DMS53 treated with DMSO at 0.1 percent for 48 hours (cell line): ENCODE measurements around the gene FANCD2OS.
A peak's percentile ranks its signal among the peaks of the same experiment; 100 is the strongest.
"Not testable (repeated sequence)": the region's sequence is repeated elsewhere in the genome, so short reads cannot be mapped to it uniquely, and the experiment has no call there.

Source experiments
- DNase-seq: peaks from one replicate; lab custom pipeline; 2025; ENCODE audit not compliant: unreplicated experiment; lab: John Stamatoyannopoulos, UW

Gene FANCD2OS

GRCh38 chr3:10108091-10108490, at the start of gene FANCD2OS:
FANCD2OS (minus strand) TSS chr3:10108255; CDS start chr3:10104774, 3,481 bp downstream.
- DNase-seq, result no peak

GRCh38 chr3:10157031-10157430, 49.0 kb upstream of the FANCD2OS start:
- DNase-seq, result no peak

- no peak for DNase-seq
Observed at GRCh38 chr3:10155658-10156057, 47.6 kb upstream of the FANCD2OS start.

DNA sequence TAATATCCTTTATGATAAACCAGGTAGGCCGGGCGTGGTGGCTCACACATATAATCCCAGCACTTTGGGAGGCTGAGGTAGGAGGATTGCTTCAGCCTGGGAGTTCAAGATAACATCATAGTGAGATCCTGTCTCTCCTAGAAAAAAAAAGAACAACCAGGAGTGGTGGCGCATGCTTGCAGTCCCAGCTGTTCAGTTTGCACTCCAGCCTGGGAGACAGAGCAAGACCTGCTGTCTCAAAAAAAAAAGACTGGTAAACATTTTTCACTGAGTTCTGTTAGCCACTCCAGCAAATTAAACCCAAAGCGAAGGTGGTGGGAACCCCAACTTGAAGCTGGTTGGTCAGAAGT, 47.0 kb upstream of the FANCD2OS start:
- no peak for DNase-seq

DNA sequence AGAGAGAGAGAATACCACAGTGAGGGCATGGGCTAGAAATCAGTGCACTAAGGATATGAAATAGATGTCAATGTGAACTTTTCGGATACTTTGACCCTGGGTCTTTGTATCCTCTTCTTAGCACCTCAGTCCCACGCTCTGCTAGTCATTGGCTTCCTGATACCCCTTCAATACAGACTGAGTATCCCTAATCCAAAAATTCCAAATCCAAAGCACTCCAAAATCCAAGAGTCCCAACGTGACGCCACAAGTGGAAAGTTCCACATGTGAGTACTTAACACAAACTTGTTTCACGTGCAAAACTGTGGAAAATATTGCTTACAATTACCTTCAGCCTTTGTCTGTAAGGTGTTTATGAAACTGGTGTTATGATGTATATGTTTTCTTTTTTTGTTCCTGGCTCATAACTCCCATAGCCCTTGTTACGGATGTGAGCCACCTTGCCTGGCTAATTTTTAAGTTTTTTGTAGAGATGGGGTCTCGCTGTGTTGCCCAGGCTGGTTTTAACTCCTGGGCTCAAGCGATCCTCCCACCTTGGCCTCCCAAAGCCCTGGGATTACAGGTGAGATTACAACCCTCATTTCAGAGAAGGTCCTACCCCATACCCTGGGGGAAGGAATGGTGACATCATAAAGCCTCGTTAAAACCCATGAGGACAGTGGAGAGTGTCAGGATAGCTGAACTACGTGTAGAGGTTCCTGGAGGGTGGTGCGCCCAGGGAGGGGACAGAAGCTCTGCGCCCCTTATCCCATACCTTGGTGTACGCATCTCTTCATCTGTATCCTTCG, 46.5 kb upstream of the FANCD2OS start:
- DNase-seq, result no peak

- DNase-seq, result no peak
Observed at GRCh38 chr3:10150987-10151386, 42.9 kb upstream of the FANCD2OS start.

DNA sequence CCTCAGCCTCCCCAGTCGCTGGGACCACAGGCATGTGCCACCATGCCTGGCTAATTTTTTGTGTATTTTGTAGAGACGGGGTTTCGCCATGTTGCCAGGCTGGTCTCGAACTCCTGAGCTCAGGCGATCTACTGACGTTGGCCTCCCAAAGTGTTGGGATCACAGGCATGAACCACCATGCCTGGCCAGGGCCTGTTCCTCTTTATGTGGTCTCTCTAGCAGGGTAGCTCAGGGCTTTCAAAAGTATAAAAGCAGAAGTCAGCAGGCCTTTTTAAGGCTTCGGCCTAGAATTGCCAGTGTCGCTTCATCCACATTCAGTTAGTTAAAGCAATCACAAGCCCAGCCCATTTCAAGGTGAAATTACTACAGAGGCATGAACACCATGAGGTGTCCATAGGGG, 41.2 kb upstream of the FANCD2OS start:
- no peak for DNase-seq

GRCh38 chr3:10145685-10146084, 37.6 kb upstream of the FANCD2OS start:
- DNase-seq, result no peak

- no peak for DNase-seq
Observed at GRCh38 chr3:10142707-10143560, 34.9 kb upstream of the FANCD2OS start.

DNA sequence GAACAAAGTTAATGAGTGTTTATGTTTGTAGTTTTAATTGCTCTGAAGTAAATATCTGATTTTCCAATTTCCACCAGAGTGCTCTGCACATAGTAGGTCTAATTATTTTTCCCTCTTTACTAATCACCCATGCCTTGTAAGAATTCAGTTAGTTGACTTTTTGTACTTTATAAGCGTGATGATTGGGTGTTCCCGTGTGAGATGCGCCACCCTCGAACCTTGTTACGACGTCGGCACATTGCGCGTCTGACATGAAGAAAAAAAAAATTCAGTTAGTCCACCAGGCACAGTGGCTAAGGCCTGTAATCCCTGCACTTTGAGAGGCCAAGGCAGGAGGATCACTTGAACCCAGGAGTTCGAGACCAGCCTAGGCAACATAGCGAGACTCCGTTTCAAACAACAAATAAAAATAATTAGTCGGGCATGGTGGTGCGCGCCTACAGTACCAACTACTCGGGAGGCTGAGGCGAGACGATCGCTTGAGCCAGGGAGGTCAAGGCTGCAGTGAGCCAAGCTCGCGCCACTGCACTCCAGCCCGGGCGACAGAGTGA, 33.0 kb upstream of the FANCD2OS start:
- no peak for DNase-seq

- no peak for DNase-seq
Observed at GRCh38 chr3:10137178-10137577, 29.1 kb upstream of the FANCD2OS start.

DNA sequence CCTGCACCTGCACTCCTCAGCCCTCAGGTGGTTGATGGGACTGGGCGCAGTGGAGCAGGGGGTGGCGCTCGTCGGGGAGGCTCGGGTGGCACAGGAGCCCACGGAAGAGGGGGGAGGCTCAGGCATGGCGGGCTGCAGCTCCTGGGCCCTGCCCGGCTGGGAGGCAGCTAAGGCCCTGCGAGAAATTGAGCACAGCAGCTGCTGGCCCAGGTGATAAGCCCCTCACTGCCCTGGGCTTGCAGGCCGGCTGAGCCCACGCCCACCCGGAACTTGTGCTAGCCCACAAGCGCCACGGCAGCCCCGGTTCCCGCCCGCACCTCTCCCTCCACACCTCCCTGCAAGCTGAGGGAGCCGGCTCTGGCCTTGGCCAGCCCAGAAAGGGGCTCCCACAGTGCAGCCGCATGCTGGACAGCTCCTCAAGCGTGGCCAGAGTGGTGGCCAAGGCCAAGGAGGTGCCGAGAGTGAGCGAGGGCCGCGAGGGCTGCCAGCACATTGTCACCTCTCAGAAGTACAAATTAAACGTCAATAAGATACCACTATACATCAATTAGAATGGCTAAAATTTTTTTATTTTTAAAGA, 28.5 kb upstream of the FANCD2OS start:
- DNase-seq, result no peak

- not testable (repeated sequence) for DNase-seq
Observed at GRCh38 chr3:10135872-10136271, 27.8 kb upstream of the FANCD2OS start.

DNA sequence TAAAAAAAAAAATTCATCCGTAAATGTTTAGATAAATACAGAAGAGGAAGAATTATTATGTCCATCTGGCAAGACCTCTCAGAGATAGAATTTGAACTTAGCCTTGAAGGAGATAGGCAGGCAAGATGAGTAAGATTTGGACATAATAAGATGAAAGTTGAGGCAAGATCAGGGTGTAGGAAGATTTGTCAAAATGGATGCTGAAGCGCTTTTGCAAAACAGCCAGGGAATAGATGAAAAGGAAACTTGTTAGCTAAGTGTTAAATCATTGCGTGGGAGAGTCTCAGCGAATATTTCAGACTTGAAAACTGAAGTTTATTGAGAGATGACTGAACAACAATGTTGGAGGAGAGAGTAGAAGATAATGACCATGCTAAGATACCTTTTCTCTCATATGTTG, 14.7 kb upstream of the FANCD2OS start:
- no peak for DNase-seq

GRCh38 chr3:10121064-10121463, 13.0 kb upstream of the FANCD2OS start:
- no peak for DNase-seq

DNA sequence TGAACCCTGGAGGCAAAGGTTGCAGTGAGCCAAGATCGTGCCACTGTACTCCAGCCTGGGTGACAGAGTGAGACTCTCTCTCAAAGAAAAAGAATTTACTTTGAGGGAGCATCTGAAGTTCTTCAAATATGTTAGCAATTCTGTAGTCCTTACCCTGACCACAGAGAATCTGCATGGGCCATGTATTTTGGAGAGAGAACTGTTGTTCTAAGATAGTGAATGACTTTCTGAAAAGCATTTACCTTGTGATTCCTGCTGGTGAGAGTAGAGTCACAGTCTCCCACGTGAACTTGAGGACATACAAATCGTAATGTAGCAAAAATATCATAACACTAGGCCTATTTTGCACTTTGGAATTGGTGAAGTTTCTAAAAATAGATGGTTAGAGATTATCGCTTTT, 11.3 kb upstream of the FANCD2OS start:
- no peak for DNase-seq

DNA sequence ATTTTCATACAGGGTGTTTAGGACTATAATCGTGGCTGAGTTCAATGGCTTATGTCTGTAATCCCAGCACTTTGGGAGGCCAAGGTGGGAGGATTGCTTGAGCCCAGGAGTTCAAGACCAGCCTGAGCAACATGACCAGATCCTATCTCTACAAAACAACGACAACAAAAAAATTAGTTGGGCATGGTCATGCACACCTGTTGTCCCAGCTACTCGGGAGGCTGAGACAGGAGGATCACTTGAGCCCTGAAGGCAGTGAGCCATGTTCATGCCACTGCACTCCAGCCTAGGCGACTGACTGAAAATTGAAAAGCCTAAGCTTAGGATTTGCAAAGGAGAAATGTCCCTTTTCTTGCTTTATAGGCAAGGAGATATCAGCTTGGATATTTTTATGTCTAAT, 8.9 kb upstream of the FANCD2OS start:
- DNase-seq, result no peak

DNA sequence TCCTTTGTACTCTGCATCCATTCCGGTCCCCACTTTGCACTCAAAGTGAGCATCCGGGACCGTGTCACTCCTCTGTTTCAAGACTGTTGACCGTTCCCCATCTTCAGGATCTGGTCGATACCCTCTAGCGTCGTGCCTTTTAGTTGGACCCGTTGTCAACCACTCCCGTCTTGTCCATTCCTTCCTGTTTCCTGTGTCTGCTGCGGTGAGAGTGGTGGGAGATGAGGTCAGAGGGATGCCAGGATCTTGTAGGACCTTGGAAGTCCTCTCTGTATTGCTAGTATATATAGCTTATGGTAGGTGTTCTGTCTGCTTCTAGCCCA, 8.0 kb upstream of the FANCD2OS start:
- DNase-seq, result no peak

GRCh38 chr3:10115326-10116137, 7.5 kb upstream of the FANCD2OS start, which contains the start of gene BRK1:
BRK1 (plus strand) TSS chr3:10115675; CDS start chr3:10115702, 27 bp downstream.
- peak; percentile 57 for DNase-seq

- DNase-seq, result no peak
Observed at GRCh38 chr3:10106919-10107318, 1.1 kb downstream of the FANCD2OS start.

DNA sequence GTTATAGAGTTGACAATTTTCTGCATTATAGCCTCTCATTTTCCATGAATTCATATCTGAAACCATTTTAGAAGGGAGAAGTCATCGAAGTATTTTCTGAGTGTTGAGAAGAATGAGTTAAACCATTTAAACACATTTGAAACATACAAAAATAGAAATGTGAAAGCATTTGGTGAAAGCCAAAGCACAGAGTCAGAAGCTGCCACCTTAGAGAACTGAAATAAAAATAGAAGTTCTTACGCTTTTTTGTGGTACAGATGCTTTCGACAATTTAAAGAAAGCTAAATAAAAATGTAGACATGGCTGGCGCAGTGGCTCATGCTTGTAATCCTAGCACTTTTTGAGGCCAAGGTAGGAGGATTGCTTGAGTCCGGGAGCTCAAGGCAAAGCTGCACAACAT, 9.0 kb downstream of the FANCD2OS start:
- no peak for DNase-seq
